GM06990 (cell line): ENCODE data around the gene LRRC36.

ENCODE experiments used
- DNase-seq: peaks from one replicate; pipeline ENCODE4 v3.0.0-alpha.2; 2011; ENCODE audit not compliant: insufficient read length; ENCODE audit errors: extremely low read depth
- H3K27me3 ChIP-seq: replicated peaks from 2 replicates; pipeline ENCODE4 v1.6.0; 2011; ENCODE audit warnings: low read length; ENCODE audit not compliant: control insufficient read depth, insufficient read depth
- H3K36me3 ChIP-seq: 2 replicates; pipeline ENCODE4 v1.5.1; 2011; ENCODE audit warnings: low read length; ENCODE audit not compliant: control insufficient read depth, insufficient read depth
- H3K4me3 ChIP-seq: replicated peaks from 2 replicates; pipeline ENCODE4 v1.5.1; 2011; ENCODE audit warnings: low read depth, mild to moderate bottlenecking, control low read depth, low read length
- TF ChIP-seq, protein P1 (sequence below): IDR thresholded peaks from 2 replicates; pipeline ENCODE4 v1.5.1; 2011; ENCODE audit warnings: low read length, control low read depth, mild to moderate bottlenecking, inconsistent platforms; ENCODE audit not compliant: insufficient read depth, poor library complexity, severe bottlenecking

LRRC36 gene

DNA sequence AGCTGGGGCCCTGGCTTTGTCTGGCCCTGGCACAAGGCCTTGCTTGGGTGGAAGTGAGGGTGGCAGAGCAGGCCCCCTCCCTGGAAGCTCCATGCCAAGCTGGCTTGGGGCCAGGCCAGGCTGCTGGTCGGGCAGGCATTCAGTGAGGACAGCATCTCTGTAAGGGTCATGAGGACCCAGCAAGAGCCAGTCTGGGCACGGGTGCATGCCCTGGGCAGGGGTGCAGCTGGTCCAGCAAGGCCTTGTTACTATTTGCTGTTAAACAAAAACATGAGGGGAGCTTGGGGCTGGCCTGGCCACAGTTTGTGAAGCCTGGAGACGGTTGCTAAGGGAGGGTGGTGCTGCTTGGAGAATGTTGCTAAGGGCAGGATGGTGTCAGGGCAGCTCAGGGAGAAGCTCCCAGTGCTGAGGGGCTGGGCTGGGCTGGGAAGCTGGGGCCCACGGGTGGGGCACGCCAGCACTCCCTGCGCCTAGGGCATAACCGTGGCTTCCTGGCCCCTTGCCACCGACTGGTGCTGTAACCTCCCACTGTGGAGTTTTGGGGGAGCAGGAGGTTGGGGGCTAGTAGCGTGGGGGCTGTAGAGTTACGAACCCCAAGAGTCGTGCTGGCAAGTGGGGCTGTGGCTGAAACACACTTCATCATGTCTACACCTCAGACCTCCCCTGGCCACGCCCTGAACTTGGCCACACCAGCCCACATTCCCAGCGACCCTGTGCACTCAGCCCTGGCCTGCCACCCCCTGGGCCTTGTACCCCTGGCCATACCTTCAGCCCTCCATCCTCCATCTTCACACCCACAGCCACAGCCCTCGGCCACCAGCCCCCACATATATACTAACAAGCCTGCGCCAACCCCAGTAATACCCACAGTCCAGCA lies 65.0 kb downstream of the LRRC36 start:
- TF ChIP-seq, protein P1, sequence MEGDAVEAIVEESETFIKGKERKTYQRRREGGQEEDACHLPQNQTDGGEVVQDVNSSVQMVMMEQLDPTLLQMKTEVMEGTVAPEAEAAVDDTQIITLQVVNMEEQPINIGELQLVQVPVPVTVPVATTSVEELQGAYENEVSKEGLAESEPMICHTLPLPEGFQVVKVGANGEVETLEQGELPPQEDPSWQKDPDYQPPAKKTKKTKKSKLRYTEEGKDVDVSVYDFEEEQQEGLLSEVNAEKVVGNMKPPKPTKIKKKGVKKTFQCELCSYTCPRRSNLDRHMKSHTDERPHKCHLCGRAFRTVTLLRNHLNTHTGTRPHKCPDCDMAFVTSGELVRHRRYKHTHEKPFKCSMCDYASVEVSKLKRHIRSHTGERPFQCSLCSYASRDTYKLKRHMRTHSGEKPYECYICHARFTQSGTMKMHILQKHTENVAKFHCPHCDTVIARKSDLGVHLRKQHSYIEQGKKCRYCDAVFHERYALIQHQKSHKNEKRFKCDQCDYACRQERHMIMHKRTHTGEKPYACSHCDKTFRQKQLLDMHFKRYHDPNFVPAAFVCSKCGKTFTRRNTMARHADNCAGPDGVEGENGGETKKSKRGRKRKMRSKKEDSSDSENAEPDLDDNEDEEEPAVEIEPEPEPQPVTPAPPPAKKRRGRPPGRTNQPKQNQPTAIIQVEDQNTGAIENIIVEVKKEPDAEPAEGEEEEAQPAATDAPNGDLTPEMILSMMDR, result no peak
- H3K36me3 ChIP-seq, result no peaks in the 10 kb centered on the region
- H3K4me3 ChIP-seq, result no peak overlapping the region
- no peak for DNase-seq
- H3K27me3 ChIP-seq, result no peaks in the 10 kb centered on the region; the same call in 1 of the 2 replicates

DNA sequence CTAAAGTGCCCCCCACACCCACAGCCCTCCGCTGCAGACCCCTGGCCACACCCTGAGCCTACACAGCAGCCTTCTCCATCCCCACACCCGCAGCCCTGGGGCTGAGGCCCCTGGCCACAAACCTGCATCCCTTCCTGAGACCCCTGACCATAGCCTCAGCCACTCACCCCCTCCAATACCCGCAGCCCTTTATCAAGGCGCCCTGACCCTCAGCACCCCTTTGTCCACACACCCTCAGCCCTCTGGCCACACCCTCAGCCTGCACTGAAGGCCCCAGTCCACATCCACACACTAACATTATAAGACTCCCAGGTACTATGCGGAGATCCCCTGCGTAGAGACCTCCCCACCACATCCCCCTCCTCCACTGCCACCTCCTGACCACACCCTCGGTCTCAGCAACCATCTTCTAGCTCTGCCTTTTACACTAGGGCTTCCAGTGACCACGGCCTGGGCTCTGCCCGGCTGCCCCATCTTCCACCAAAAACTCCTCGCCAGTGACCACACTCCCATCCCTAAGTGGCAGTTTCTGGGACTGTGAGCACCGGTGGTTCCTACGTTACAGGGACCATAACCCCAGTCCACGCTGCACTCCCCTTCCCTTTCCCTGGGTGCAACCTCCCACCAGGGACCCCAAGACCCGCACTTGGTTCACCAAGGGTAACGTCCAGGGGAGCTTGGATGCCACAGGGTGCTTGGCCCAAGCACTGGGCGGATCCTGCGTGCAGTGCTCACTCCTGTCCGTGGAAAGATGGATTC lies 65.9 kb downstream of the LRRC36 start:
- TF ChIP-seq, protein P1, result no peak
- H3K27me3 ChIP-seq, result no peaks in the 10 kb centered on the region; the same call in 1 of the 2 replicates
- DNase-seq, result no peak
- H3K36me3 ChIP-seq, result no peaks in the 10 kb centered on the region
- H3K4me3 ChIP-seq, result no peak overlapping the region

DNA sequence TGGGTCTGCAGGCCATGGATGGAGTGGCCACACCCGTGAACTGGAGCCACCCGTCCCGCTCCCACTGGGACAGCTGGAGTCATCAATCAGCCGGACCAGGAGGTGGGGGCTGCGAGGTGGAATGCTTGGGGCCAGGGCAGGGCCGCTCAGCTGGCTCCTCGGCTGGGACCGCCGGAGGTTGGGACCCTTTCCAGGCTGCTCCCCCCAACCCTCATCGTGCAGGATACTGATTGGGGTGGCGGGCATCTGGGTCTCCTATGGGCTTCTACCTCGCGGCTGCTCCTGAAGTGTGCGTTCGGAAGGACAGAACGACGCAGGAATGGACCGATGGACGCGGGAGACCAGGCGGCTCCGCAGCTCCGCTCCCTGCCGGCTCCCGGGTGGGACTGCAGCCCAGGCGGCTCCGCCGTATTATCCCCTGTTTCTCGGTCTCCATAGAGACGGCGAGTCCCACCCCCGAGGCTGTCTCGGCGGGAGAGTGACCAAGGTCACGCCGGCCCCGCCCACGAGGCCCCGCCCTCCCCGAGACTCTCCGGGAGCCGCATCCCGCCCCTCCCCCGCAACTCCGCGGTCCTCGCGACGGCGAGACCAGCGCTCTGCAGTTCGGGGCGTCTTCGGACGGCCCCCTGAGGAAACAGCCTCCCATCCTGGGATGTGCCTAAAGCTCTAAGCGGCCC lies 66.6 kb downstream of the LRRC36 start, which contains the start of gene TPPP3:
Gene TPPP3 (minus strand): TSS at position 388 of the 677 bp plus-strand sequence. CDS start 2,387 bp downstream, outside the sequence.
- TF ChIP-seq, protein P1, result no peak
- Histone ChIP-seq H3K4me3 (no peak within 1 kb of the TSS), H3K36me3 (no peaks in the 10 kb centered on the region), H3K27me3 (no peaks in the 10 kb centered on the region; the same call in 1 of the 2 replicates)
- DNase-seq, result no peak

DNA sequence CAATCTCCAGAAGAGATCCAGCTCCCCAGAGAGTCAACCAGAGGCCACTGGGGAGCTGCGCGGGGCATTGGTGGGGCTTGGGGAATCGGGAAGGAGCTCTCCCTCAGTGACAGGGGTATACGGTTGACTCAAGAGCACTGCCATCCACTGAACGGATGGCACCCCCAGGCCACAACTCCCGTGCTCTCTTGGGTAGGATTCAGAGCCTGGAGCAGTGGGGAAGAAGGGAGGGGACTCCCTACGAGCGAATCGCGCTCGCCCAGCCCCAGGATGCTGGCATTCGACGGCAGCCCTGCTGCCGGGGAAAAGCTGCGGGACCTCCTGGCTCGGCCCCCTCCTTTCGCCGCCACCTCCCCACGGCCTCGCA lies 67.2 kb downstream of the LRRC36 start:
- no peak overlapping the region for H3K4me3 ChIP-seq
- H3K36me3 ChIP-seq, result no peaks in the 10 kb centered on the region
- no peaks in the 10 kb centered on the region; the same call in 1 of the 2 replicates for H3K27me3 ChIP-seq
- TF ChIP-seq, protein P1, result no peak
- DNase-seq, result no peak

DNA sequence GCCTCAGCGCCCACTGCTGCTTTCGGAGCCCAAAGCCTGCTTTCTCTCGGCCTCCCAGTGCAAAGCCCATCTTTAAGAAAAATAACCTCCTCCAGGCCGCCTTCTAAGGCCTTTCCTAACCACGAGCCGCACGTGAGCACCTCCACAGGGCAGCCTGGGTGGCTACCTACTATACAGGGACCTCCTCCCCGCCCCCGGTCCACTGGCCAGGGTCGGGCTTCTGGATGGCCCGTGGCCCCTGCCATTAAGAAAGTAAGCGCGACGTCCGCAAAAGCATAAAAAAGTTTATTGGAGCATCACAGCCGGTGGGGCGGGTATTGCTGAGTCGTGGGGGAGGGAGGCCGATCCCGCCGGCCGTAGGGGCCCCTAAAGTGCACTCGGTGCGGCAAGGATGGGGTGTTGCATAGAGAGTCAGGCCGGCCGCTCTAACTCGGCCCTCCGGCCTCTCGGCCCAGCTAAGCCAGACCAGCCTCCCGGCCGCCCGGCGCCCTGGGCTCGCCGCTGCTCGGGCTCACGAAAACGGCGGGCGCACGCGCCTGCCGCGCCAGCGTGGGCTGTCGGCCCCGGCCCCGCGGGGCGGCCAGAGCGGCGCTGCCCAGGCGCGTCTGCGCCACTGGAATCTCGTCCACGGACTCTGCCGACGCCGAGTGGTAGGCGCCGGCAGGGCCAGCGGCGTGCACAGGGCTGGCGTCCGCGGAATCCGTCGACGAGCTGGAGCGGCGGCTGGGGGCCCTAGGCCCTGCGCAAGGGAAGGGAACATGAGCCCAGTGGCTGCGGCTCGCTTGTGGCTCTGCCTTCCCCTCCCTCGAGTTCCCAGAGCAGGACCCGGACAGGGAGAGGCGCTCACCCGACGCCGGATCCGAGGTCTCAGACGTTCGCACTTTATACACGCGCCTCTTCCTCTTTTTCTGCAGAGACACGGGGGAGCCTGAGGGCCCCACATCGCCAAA lies 67.8 kb downstream of the LRRC36 start:
- Histone ChIP-seq H3K36me3 (no peaks in the 10 kb centered on the region), H3K4me3 (no peak overlapping the region), H3K27me3 (no peaks in the 10 kb centered on the region; the same call in 1 of the 2 replicates)
- no peak for DNase-seq
- TF ChIP-seq, protein P1, result no peak
